MM.1S (cell line): ENCODE results near the gene PSAT1.

Source experiments
- EZH2phosphoT487 ChIP-seq: fragments of 300-600 bp; sonication (generic); IDR thresholded peaks from 2 replicates; pipeline ENCODE4 v1.6.1; 2018; ENCODE audit warnings: antibody characterized with exemption, low read length
- TF ChIP-seq, protein P1 (sequence below): fragments of 300-600 bp; sonication (generic); IDR thresholded peaks from 2 replicates; pipeline ENCODE4 v1.5.1; 2016; ENCODE audit warnings: antibody characterized with exemption, low read length, mixed read lengths

DNA sequence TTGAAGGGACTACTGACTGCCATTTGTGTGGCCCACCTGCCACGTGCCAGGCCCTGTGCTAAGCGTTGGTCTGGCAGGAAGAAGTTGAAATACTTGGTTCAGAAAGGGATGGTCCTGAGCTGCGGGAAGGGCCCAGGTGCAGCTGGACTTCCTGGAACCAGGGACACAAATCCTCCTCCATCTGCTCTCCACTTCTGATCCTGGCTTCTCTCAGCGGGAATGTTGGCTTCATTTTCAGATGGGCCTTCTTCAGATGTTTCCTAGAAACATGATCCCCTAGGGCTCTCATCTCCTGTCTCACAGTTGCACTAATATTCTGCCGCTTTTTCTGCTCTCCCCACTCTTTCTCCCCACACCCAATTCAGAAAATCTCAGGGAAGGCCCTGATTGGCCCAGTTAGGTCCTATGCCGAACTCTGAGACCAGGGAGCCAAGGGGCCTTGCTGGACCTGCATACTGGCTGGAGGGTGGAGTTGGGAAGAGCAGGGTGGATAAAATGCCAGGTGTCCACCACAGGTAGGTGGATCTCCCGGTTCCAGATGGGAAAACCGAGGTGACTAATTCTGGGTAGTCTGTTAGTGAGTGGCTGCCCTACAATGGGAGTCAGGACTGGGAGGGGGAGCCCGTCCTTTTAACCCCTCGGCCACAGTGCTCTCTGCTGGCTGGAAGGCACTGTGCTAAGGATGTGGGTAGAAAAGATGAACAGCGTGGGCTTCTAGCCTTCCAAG, 19.4 kb downstream of the PSAT1 start:
- TF ChIP-seq, protein P1, sequence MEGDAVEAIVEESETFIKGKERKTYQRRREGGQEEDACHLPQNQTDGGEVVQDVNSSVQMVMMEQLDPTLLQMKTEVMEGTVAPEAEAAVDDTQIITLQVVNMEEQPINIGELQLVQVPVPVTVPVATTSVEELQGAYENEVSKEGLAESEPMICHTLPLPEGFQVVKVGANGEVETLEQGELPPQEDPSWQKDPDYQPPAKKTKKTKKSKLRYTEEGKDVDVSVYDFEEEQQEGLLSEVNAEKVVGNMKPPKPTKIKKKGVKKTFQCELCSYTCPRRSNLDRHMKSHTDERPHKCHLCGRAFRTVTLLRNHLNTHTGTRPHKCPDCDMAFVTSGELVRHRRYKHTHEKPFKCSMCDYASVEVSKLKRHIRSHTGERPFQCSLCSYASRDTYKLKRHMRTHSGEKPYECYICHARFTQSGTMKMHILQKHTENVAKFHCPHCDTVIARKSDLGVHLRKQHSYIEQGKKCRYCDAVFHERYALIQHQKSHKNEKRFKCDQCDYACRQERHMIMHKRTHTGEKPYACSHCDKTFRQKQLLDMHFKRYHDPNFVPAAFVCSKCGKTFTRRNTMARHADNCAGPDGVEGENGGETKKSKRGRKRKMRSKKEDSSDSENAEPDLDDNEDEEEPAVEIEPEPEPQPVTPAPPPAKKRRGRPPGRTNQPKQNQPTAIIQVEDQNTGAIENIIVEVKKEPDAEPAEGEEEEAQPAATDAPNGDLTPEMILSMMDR = no peak
- TF ChIP-seq EZH2phosphoT487 = no peak
